ENCODE results near the gene IMP3.

IMP3 gene

DNA sequence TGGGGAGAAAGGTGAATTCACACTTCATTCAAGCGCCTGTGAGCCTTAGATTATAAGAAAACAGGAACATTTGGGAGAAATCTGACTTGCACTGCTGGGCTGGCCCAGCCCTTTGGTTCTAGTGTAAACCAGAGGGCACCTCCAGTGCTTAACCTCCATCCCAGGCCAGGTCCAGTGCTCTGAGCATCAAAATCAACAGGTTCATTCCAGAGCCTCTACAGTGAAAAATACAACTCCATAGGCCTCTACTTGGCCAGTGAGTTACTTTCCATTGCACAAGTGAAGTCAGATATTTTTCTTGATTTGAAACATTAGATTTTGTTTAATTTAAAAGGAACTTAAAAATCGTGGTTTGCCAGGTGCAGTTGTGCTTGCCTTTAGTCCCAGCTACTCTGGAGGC lies 17.5 kb downstream of the IMP3 start:
- no peak for DNase-seq (ENCODE audit: low read depth in 1 of 2, low spot score in 1 of 2)

DNA sequence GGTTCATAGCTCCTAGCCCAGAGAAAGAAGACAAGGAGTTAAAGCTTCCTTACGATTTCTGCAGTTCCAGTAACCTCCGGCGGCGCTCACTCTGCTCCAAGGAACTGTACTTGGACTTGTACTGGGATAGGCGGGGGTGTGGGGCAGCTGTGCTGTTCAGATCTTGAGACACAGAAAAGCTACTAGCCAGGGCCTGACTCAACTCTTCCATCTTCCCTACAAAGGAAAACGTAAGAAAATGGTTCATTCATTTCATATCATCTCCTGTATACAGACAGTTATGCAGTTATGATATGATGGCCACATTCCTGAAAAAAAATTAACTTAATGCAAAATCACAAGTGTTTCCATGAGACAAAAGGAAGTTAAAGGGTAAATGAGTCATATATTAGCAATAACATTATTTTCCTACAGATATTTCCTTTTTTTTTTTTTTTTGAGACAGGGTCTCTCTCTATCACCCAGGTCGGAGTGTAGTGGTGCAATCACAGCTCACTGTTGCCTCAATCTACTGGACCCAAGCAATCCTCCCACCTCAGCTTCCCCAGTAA lies 19.1 kb downstream of the IMP3 start:
- no peak for DNase-seq (ENCODE audit: low read depth in 1 of 2, low spot score in 1 of 2)

DNA sequence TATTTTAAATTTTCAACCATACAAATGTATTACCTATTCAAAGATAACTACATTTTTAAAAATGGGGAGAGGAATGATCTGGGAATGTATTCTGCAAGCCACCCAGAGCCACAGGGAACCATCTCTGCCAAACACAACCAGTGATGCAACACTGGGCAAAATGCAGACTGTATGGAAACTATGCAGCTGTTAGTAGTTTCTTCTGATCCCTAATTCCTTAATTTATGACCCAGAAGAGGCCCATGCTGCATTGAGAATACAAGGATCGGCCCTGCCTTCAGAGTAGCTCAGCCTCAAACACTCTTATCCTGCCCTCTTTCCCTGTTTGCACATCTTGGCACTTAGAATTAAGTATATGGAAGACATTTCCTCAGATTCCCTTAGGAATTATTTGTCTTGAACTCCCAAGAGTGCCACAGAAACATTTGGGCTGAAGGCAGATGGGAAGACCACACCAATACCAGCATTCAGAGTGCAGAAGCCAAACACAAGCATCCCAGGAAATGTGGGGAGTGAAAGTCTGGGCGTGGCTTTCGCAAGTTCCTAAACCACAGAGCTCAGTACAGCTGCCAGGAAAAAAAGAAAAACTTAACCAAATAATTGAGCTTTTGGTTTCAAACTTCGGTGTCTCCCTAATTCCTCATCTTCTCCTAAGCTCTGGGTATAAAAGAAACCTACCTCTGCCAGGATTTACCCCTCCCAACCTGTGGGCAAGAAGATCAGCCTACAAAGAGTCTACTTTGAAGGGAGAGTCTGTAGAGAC lies 19.8 kb downstream of the IMP3 start:
- no peak for DNase-seq (ENCODE audit: low read depth in 1 of 2, low spot score in 1 of 2)

DNA sequence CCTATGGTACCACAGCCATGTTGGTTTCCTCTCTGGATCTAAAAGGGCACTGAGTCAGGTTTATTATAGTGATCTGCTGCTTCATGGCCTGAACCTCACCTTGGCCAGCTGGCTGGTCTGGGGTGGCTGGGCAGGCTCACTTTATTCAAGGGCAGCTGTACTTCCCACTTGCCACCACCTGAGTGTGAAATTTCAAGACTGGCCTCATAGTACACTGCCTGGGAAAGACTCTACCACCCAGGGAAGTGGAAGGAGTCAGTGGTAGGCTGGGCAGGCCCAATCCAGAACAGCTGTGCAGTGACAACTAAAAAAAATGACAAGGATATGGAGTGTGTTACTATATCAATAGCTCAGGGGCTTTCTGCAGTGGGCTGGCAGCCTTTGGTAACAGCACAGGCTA lies 23.3 kb downstream of the IMP3 start:
- DNase-seq (ENCODE audit: low read depth in 1 of 2, low spot score in 1 of 2) = no peak

DNA sequence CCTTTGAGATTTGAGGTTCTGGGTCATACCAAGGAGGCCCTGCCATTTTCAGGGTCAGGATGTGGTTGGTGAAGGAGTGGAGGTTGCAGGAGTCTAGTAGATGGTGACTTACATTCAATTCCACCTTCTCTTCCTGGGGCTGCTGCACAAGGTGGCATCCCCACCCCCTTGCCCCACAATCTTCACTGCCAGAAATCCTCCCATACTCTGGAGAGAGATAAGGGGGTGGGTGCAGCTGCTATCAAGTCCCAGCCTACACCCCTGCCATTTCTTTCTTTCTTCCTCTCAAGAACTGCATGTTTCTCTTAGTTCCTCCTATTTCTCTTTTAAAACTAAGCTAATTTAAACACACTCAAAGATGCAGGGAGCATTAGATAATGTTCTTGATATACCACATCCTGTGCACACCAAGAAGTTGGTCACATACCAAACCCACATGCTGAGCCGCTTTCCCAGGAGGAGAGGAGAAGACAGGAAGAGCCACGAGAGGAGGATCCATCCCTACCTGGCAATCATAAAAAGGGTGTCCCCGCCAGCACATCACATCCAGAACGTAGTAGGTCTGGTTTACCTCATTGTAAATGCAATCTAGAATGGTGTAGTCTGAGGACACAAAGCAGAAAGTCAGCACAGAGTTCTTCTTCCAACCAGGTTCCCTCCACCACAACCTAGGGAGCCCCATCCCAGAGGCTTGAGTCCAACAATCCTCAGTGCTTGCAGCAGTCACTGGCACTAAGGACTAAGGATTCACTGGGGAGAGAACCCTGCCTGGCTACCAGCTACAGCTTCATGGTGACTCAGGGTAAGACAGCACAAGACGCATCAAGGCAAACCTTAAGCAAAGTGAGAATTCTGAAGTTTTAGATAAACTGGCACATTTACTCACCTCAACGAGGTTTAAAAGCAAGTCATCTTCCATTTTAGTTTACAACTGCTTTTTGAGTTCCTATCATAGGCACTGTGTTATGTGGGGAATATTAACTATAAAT lies 33.0 kb downstream of the IMP3 start:
- no peak for DNase-seq (ENCODE audit: low read depth in 1 of 2, low spot score in 1 of 2)

DNA sequence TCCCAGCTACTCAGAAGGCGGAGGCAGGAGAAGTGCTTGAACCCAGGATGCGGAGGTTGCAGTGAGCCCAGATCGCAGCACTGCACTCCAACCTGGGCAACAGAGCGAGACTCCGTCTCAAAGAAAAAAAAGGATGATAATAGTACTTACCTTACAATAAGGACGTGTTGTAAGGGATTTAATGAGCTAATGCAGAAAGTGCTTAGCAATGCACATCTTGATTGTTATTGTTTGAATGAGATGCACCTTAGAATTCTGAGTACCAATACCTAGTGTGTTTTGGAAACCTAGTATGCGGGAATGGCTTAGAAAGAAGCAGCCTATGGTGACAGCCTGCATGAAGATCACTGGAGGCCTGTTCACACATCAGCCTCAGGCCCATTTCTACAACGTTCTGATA lies 34.0 kb downstream of the IMP3 start:
- no peak for DNase-seq (ENCODE audit: low read depth in 1 of 2, low spot score in 1 of 2)

DNA sequence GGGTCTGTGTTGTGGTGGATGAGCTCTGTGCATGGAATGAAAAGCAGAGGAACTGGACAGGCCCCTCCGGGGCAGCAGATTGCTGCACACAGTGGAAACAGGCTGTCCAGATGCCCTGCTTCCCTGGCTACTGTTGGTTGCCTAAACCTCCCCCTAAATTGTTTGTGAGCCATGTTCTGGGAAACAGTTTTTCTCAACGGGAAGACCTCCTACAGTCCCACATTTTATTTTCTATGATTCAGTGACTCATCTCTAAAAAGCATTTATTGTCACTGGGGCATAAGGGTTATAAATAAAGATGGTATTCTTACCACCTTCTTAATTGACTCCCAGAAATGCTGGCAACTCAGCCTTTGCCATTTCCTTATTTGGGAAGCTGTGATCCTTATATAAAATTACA lies 40.6 kb downstream of the IMP3 start:
- no peak for DNase-seq (ENCODE audit: low read depth in 1 of 2, low spot score in 1 of 2)

DNA sequence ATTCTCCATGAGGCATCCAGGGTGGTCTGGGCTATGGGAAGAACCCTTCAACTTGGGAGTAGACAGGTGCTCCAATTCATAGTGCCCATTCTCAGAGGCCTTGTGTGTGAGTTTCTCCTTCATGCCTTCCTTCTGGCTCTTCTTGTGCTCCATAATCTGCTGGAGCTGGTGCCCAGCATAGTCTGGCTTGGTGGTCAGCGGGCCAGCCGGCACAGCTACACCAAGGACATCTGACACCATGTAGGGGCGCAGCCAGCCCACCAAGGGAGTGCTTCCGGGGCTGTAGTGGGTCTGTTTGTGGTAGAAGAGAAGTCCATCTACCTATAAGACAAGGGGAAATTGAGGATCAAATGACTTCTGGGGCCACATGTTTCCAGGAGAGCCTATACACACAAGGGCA lies 41.7 kb downstream of the IMP3 start:
- no peak for DNase-seq (ENCODE audit: low read depth in 1 of 2, low spot score in 1 of 2)

DNA sequence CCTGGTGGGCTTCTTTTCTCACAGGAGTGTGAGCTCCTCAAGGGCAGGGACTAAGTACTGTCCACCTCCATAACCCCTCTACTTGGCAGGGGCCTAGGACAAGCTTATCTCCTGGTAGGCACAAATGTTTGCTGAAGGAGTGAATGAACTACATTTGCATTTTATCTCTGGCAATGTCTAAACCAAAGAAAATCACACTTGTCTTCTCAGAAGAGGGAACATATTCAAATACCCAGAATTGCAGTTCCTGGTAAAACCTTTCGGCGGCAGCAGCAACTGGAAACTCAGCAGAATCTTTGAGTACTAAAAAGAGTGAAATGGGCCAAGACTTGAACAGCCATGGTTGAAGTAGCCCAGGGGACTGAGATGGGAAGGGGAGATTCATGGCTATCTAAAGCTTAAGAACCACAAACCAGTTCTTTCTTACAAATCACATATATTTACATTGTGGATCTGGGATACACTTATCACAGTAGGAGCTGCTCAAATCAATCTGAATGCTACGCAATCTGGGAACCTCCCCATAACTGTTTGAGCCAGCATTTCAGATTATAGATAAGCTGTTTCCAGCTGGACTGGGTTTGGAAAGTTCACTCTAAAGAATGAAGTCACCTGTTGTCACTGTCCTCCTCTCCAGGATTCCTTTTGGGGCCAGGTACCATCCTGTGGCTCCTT lies 42.2 kb downstream of the IMP3 start:
- no peak for DNase-seq (ENCODE audit: low read depth in 1 of 2, low spot score in 1 of 2)

DNA sequence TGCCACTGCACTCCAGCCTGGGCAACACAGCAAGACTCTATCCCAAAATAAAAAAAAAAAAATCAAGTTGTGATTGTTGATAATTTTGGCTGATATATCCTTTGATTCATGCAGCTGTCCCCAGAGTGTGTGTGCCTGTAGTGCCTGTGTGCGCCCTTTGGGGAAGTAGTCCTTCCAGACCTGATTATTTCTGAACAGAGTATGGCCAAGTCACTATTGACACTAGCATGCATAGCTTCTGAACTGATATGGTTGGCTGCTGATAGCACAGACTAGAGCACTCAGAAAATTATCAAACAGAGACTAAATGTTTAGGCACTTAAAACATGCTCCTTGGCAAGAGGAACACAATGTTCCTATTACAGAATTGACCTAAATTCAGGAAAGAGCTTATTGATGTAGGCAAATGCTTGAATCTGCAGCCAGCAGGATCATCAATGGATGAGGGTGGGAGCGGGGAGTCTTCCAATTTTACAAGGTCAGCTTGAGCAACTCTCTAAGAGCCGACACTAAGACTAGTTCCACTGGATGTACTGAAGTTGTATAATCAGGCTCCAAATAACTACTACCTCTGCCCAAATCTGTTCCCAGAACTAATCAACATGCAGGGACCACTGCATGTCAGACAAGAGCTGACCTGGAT lies 43.2 kb downstream of the IMP3 start:
- DNase-seq (ENCODE audit: low read depth in 1 of 2, low spot score in 1 of 2) = no peak

DNA sequence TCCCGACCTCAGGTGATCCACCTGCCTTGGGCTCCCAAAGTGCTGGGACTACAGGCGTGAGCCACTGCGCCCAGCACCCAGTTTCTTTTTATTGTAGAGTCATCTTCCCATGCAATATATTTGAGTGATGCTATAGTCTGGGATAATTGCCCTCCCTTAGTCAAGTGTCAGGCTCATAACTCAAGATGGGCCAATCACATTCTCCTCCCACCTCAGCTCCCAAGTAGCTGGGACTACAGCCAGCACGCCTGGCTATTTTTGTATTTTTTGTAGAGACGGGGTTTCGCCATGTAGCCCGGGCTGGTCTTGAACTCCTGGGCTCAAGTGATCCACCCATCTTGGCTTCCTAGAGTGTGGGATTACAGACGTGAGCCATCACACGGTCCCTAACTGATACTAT lies 45.7 kb downstream of the IMP3 start:
- DNase-seq (ENCODE audit: low read depth in 1 of 2, low spot score in 1 of 2) = no peak

DNA sequence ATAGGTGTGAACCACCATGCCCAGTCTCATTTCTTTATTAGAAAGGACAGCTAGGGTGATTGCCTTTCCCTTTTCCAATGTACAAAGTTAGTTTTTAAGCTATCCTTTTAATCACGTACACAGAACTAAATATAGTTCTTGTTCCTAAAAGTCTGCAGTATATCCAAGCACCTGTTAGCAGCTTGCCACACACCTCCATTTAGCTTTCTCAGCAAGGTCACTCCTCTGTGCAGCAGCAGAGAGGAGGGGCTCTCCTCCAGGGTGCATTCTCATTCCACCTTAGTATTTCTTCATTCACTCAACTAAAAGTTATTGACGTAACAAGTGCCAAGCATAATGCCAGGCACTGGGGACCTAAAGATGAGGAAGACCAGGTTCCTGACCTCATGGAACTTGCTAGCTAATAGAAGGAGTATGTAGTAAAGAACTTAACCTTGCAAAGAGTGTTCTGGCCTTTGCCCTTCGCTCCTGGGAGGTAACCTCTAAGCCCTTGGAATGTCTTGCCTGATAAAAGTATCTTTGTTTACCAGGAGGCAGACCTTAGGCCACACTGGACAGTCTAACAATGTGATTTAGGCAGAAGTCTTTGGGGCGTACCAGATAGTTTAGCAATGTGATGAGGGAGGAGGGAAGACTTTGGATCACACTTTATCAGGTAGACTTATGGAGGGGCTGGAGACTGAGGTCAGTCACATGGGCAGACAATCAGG lies 48.2 kb downstream of the IMP3 start:
- DNase-seq (ENCODE audit: low read depth in 1 of 2, low spot score in 1 of 2) = no peak

DNA sequence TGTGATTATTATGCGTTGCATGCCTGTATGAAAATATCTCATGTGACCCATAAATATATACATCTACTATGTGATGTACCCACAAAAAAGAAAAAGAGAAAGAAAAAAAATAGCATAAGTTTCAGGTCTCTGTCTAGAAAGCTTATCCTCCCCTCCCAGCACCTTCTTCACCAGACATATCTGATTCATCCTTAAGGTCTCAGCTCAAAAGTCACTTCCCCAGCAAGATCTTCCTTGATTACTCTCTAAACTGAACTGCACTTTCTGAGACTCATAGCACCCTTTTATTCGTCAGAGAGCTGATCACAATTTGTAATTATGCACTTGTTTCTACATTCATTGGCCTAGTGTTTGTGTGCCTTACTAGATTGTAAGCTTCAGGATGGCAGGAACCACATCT lies 49.8 kb downstream of the IMP3 start:
- no peak for DNase-seq (ENCODE audit: low read depth in 1 of 2, low spot score in 1 of 2)
